GM19238 (cell line): ENCODE data around the gene ACOX3.
"Not testable (repeated sequence)": the region's sequence is repeated elsewhere in the genome, so short reads cannot be mapped to it uniquely, and the experiment has no call there.

Experiments used
- DNase-seq: peaks from one replicate; pipeline ENCODE4 v3.0.0; 2011; ENCODE audit warnings: low spot score; ENCODE audit not compliant: insufficient read length

Gene ACOX3

DNA sequence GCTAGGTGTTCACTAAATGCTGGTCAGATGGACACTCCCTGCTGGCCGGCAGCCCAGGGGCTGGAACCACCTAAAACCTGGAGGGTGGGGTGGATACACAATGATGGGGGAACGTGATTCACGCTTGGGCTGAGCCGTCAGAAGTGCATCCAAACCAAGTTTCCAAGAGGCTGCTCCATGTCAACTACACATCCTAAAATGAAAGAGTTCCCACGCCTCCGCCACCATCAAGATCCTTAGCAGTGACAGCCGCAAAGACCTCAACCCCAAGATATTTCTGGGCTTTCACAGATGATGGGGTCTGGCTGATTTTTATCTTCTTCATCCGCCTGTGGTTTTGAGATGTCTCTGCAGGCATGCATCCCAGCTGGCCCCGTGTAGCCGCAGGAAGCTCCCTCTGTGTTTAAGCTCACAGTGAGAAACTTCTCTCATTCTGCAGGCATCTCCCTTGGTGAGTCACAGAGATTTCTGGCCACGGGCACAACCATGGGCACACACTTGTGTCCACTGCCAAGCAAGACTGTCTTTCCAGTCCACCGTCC, 86.5 kb downstream of the ACOX3 start:
- no peak for DNase-seq

- no peak for DNase-seq
These were observed 87.3 kb downstream of the ACOX3 start for GRCh38 chr4:8353158-8353669.

DNA sequence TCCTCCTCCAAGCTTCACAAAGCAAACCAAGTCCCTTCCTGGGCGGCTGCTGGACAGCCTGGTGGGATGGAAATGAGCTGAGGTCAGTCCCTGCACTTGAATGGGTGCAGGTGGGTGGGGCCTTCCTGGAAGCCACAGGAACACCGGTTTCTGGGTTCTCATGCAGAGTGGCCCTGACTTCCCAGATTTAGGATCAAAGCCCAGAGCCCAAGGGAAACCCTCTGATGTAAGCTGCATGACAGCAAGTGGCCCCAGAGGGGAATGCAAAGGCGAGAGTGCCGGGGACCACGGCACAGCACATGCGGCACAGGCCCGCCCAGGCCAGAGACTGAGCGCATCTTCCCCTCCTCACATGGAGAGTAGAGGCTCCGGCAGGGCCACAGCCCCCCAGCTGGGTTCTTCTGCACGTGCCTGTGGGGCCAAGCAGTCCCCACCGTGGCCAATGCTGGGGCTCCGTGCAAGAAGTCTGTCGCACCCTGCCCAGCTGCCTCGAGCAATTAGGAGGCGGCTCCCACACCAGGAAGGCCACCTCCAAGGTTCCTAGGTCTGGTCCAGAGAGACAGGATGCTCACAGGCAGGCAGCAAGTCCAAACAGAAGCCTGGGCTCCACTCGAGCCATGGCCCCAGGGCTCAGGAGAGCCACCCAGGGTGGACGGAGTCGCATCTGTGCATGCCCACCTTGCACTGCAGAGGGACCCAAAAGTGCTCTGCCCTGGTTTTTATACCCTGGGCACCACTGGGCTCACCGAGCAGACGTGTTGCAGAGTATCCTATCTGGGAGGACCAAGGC, 88.0 kb downstream of the ACOX3 start:
- DNase-seq: no peak

DNA sequence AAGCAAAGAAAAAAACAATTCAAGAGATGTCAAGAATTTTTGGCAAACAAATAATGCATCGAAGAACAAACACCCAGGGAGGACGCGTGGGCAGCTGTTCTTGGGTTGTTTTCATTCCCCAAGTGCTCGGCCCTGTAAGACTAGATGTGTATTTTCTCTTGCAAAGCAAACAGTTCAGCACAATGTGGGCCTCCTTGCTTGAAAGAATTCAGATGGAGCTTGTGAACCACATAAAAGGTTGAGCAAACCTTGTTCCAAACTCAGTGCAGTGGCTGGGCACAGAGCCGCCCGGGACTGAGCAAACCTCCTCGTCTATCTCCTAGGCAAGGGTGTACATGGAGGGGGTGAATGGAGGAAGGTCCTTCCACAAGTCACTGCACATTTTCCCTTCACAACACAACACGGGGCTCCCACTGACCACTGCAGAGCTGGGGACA, 88.6 kb downstream of the ACOX3 start:
- no peak for DNase-seq

GRCh38 chr4:8350841-8351461, 89.6 kb downstream of the ACOX3 start:
- DNase-seq: no peak

DNA sequence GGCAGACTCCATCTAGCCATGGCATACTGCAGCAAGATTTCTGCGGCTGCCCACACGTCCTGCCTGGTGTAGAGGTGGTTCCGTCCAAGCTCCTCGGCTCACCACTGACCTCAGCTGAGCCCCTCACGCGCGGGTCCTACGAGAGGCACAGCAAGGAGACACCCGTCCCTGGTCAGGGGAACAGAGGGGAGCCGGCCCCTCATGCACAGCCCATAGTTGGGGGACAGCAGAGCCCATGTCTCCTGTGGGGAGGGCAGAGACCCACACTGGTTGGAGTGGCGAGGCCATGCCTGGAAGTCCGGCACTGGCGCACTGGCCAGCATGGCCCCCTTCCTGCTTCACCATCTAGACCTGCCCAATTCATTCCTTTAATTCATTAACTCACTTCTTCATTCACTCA, 90.2 kb downstream of the ACOX3 start:
- no peak for DNase-seq

DNA sequence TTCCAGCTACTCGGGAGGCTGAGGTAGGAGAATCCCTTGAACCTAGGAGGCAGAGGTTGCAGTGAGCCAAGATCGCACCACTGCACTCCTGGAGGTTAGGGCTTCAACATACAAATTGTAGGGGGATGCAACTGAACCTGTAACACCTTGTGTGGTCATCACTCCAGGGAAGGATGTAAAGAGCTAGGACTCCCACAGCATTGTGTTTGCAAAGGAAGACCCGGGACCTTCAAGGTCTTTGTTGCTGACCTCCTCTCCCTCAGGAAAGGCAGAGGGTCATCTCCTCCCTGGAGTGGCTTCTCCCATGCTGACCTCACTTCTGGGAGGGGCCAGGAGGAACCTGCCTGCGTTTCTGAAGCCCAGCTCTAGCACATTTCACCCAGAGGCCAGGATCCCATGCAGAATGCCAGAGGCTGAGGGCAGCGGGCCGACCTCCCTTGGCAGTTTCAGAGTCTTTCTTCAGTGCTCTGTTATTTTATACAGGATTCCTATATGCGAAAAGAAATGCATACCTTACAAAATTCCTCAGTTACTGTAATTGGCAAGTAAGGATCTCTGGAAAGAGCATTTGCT, 90.8 kb downstream of the ACOX3 start:
- DNase-seq: no peak

GRCh38 chr4:8349236-8349635, 91.3 kb downstream of the ACOX3 start:
- not testable (repeated sequence) for DNase-seq

DNA sequence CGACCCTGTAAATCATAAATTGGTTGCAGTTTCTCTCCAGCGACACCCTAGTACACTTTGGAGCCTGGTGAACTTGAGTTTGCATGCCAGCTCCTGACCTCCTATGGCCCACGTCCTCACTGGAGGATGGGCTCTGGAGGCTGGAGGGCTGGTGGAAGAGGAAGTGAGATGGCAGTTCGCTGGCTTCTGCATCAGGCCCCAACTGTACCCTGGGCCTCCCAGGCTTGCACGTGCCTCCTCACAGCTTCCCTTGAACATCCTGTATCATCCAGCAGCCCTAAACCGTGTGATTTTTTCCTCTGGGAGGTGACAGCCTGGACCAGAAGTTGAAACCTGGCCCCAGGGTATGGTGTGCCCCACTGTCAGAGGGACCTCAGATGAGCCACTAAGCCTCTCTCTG, 92.5 kb downstream of the ACOX3 start:
- no peak for DNase-seq

DNA sequence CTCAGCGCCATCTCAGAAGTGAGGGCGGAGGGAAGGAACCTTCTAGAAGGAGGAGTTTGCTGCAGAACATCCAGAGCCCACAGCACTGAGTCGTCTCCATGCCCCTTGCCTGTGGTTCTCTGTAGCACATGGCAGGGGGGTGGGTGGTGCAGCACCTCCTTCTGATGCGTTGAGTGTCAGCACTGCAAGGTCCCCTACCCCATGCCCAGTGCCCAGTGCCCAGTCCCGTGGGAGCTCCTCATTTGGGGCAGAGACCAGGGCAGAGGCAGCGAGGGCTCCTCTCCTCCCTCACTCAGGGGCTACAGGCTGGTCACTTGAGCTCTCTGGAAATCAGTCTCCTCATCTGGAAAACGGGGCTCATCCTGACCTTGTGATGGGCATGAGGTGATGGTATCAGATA, 92.9 kb downstream of the ACOX3 start:
- DNase-seq: no peak

GRCh38 chr4:8346838-8347605, 93.5 kb downstream of the ACOX3 start:
- DNase-seq: no peak

- DNase-seq: no peak
These were observed 94.3 kb downstream of the ACOX3 start for GRCh38 chr4:8345946-8346814.

- DNase-seq: no peak
These were observed 95.2 kb downstream of the ACOX3 start for GRCh38 chr4:8345053-8345945.

GRCh38 chr4:8344377-8344776, 96.1 kb downstream of the ACOX3 start:
- no peak for DNase-seq

- DNase-seq: no peak
These were observed 96.6 kb downstream of the ACOX3 start for GRCh38 chr4:8343967-8344331.

DNA sequence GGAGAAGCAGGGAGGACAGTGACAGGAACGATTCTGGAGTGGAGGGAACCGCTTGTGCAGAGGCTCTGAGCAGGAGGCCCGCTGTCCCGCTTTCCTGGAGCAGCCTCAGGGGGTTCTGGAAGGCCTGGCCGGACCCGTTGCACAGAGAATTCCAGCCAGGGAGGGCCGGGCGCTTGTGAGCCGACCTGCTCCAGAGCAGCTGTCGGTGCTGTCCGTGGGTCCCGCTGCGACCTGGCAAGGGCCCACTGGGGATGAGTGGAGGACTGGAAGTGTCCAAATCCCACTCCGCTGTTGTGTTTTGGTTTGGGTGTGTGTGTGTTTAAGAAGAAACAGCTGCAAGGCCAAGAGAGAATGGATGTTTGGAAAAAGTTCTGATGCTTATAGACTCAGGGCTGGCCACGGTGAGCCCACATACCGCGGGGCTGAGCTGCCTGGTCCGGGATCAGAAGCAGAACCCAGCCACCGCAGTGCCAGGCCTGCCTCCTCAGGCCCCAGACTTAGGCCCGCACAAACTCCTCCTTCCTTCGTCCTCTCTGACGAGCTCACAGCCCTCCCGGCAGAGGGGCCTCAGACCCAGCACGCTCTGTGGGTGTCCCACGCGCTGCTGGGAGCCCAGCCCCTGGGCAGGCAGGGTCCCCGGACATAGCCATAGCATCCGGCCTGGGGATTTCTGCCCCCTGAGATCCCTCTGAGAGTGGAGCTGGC, 97.1 kb downstream of the ACOX3 start:
- no peak for DNase-seq

GRCh38 chr4:8342651-8343261, 97.8 kb downstream of the ACOX3 start:
- DNase-seq: no peak

DNA sequence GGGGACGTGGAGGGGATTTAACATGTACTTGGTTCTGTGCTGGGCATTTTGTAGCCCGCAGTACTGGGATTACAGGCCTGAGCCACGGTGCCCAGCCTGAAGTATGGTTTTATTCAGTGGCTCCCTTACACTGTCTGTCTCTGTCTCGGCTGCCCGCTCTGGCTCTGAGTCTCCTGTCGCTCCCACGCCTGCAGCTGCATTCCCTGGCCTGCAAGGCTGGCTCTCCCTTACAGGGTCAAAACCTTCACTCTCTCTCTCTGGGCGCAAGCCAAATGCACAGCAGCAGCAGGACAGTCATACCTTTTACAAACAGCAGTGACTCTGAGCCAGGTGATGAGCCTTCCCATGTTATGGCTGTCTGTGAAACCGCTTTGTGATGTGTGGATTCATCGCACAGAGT, 98.8 kb downstream of the ACOX3 start:
- DNase-seq: no peak
